Colon (tissue), 2 donors: ENCODE measurements around the gene MRPL21.
"Not testable (repeated sequence)": the region's sequence is repeated elsewhere in the genome, so short reads cannot be mapped to it uniquely, and the experiment has no call there.

Experiments
- FAIRE-seq: peaks from 2 replicates; lab custom pipeline; 2012; peaks lifted over from hg19 to GRCh38; lab: Jason Lieb, UNC
- donor health status: control.
- donor health status: control.

MRPL21 gene

DNA sequence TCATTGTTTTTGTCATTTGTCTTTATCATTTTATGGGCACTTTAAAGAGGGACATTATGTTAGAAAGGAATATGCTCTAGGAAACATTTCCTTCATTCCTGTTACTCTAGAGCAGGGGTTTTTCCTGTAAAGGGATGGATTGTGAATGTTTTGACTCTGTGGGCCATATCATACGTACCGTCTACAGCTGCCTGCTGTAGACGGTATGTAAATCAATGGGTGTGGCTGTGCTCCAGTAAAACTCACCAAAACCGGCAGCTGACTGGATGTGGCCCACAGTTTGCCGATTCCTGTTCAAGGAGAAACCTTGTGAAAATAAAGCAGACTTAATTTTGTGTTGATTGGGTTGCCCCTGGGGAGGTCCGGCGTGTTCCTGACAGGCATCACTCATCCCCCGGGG lies 7.3 kb upstream of the MRPL21 start:
- FAIRE-seq, result no peak

DNA sequence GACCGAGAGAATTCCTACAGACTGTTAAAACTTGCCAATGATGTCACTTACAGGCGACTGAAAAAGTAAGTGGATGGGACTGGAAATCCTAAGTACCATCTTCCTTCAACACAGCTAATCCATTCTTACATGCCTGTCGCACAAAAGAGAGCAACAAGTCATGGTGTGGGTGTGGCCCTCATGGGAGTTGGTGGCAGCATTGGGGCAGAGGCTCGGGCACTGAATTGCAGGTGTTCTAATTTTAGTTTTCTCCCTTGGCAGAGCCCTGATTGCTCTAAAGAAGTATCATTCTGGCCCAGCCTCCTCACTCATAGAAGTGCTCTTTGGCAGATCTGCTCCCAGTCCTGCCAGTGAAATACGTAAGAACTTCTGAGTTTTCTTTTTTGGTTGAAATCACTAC lies 4.6 kb upstream of the MRPL21 start:
- no peak for FAIRE-seq

DNA sequence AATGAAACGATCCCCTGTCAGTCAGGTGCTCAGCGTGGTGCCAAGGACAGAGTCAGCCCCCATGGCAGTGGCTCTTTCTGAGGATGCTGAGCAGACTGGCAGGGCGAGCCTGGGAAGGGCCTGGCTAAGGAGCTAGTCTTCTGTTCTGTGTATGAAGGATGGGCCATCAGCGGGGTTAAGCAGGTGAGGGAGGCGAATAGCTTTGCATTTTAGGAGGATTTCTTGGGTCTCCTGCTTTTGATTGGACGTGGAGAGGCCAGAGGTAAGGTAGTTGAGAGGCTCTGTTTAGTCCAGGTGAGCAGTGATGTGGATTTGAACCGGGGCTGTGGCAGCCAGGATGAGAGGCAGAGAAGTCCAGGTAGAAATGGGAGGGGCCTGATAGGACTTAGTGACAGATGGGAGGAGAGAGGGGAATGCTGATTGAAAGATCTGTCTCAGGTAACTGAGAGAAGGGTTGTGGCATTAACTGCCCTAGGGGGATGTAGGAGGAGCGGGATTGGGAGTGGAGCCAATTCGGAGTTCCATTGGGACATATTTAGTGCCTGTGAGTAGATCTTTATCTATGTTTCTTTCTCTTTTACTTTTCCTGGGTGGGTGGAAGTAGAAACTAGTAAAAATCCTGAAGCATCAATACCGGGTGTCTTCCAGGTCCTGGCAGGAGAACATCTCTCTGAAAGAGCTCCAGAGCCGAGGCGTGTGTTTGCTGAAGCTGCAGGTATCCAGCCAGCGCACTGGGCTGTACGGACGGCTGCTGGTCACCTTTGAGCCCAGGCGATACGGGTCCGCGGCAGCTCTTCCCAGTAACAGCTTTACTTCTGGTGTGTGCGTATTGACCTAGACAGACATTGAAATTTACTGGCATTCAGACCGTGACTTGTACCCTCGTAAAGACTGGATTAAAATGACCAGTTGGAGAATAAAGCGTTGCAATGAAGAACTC lies 2.1 kb upstream of the MRPL21 start:
- no peak for FAIRE-seq

DNA sequence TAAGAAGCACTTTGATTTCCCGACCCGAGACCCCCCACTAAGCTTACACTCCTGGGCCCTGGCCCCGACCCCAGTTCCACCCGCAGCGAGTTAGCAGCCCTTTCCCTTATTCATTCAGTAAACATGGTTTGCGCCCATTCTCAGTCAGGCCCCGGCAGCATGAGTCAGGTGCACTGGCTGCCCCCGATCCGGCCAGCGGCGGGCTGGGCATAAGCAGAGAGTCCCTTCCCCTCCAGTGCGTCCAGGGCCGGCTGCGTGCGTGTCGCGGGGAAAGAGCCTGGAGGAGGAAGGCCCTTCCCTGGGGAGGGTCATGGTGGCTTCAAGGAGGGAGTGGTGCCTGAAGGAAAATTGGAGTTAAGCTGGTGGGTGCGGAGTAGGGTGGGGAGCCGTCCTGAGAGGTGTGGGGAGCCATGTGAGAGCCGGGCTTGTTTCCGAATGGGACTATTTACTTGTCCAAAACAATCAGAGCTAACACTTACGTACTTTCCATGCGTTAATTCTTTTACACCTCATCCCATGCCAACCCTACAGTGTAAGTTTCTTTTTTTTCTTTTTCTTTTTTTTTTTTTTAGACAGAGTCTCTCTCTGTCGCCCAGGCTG lies 716 bp upstream of the MRPL21 start:
- FAIRE-seq, result no peak

DNA sequence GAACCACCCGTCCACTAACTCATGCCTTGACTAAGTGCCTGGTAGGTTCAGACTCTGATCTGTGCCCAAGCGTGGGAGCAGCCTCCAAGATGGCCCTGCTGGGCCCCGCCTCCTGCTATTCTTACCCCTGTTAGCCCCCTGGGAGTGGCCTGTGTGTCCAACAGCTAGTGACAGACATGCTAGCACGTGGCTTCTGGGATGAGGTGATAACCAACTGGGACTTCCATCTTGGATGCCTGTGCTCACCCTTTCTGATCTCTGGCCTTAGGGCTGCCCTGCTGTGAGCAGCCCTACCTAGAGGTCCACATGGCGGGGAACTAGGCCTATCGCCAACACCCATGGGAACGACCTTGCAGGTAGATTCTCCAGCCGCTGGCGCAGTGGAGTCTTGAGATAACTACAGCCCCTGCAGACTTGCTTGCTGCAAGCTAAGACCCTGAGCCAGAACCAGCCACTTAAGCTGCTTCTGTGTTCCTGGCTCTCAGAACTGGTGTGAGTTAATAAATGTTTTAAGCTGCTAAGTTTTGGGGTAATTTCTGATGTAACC lies 2.7 kb downstream of the MRPL21 start:
- FAIRE-seq, result no peak

DNA sequence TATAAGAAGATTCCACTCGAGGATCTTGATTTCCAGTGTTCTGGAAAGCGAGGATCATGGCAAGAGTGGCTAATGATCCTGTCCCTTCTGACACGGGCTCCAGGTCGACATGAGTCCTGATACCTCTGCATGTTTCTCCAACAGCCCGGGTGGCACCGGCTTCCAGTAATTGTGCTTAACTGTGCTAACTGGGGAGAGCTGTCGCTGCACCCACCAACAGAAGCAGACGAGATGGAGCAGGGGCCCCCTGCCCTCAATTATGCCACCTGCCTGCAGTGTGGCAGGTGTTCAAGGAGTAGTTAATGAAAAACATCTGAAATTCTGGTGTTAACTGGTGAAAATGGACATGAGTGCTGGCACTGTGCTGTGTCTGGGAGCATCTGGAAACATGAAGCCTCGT lies 6.2 kb downstream of the MRPL21 start:
- no peak for FAIRE-seq

DNA sequence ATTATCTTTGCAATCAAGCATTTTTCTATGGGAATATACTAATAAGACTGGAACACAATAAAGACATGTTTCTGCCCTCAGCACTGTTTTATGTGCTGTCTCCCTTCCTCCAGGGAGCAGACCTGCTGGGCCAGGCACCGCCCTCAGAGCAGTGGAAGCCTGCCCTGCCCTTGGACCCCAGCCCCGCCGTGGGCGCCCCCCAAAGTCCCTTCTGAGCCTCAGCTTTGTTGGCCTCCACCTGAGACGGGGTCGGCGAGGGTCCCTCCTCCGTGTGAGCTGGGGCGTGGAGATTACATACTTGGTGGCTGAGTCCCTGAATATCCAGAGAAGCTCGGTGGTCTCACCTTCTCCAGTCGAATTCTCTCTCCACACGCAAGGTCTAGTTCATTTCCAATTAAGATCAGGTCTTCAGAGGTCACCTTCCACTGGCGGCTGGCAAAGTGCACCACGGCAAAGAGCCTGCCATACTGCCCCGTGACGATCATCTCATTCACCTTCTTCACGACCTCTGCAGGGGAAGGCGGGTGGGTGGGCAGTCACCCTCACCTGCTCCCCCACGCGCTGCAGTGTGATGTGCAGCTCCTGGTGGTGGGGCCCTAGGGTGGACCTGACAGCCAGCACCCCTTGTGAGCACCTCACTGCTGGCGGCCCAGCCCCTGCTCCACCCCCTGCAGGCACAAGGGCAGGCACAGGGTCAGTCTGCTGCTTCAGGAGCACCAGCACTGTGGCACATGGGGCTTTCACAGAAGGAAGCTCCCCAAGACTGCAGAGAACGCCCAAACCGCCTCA lies 7.3 kb downstream of the MRPL21 start:
- no peak for FAIRE-seq

DNA sequence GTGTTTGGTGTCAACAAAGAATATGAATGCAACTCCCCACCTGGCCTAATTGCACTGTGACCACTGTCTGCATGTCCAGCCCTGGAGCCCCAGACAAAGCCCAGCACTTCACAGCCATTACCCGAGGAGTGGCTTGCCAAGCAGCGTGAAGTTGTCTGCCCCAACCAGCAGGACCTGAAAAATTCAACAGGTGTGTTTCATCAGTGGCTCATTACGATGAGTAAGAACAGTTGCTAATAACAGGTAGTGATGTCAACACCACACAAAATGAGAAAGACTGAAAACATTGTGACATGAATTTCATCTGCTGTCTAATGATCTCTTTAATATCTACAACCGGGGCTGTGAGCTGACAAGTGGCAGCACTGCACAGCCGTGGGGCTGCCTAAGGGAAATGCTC lies 10.3 kb downstream of the MRPL21 start:
- FAIRE-seq, result no peak

DNA sequence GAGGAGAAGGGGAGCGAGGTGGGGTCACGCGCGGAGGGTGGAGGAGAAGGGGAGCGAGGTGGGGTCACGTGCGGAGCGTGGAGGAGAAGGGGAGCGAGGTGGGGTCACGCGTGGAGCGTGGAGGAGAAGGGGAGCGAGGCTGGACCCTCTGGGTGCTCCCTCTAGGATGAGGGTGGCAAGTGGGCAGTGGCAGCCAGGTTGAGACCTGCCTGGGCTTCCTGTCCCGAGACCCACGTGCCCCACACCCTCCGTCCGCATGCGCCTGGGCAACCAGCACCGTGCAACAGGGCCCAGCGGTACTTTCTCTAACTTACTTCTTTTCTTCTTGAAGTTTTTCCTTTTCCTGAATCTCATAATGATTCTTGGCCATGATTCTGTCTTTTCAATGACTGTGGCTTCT lies 11.1 kb downstream of the MRPL21 start:
- FAIRE-seq, result no peak

DNA sequence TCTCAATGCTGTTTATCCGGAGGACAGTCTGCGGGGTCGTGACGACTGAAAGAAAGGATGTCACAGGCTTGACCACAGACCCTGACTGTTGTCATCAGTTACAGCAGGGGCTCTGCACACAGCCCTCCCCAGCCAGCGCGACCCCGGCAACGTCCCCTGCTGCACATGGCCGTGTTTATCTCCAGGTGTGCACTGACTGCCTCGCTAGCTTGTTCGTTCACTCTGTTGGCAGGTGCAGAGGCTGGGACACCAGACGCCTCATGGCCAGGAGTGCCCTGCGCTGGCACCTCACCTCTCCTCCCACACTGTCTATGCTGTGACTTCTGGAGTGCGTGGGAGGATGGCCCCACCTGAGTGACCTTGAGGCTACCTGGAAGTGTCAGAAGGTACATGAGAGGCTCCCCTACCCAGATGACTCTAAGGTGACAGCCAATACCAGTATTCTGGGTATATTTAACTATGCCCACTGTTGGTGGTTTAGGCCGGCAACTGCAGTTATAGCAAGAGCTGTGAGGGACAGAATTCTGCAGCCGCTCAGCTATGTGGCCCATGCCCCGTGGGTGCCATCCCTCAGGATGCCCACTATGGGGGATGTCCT lies 12.2 kb downstream of the MRPL21 start:
- no peak for FAIRE-seq

DNA sequence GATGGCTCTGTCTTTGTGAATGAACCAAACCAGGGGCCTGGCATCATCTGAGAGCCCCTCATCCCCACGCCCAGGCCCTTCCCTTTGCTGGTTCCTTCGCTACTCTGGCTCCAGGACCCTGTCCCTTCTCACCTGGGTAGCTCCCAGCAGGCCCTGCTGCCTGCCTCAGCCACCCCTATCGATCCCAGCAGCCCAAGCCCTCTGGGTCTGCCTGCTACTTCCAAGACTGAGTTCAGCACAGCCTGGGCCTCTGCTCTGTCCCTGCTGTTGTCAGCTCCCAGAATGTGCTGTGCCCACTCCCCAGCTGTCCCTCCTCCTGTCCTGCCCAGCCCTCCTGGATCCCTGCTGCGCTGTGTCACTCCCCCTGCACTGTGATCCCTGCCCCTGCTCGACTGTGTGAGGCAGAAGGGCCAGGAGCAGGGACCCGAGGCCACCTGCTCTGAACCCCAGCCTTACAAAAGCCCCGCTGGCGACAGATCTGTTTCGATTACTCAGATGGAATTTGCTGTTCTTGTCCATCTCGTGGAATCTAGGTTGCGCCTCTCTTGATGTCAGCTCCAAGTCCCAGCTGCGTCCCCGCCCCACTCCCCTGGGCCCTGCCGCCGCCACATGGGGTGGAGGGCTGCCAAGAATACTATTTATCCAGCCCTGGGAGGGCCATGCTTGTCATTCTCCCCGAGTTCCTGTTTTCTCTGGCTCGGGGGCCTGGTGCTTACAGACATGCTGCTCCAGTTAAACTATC lies 13.0 kb downstream of the MRPL21 start:
- FAIRE-seq, result no peak

DNA sequence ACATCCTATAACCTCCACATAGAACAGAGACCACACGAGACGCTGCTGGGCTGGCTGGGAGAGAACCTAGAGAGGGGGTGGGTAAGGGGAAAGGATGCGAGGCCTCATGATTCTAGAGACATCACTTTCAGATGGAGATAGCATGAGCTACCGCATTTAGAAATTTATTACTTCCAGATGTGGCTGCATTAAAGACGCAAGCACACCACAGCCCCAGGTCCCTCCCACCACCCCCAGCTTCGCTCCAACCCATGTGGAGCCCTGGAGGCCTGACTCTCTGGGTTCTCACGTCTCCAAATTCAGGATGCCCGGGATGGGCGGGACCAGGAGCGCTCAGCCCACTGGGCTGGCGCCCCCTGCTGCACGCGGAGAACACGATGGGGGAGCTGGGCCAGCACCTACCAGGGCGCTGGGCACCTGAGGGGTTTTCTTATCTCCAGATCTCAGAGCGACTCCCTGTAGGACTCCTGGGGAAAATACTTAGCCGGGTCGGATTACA lies 13.6 kb downstream of the MRPL21 start:
- no peak for FAIRE-seq

DNA sequence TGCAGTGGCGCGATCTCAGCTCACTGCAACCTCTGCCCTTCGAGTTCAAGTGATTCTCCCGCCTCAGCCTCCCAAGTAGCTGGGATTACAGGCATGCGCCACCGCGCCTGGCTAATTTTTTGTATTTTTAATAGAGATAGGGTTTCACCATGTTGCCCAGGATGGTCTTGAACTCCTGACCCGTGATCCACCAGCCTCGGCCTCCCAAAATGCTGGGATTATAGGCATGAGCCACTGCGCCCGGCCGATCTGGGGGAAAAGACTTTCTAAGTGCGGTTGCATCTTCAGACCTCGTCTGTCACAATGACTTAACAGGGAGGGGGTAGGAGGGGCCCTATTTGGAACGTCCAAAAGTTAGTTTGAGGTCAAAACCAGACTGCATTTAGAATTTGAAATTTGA lies 18.8 kb downstream of the MRPL21 start:
- not testable (repeated sequence) for FAIRE-seq

DNA sequence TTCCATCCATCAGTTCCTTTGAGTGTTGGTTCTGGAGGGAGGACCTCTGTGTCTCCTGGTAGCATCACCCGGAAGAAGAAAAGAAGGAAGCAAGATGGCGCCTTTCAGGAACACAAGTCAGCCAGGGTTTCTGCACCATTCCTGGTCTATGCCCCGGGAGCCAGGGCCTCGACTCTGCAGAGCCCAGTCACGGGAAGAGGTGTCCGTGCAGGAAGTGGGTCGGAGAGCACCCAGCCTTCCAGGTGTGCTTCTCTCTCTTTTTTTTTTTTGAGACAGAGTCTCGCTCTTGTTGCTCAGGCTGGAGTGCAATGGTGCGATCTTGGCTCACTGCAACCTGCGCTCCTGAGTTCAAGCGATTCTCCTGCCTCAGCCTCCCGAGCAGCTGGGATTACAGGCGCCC lies 21.2 kb downstream of the MRPL21 start:
- no peak for FAIRE-seq

DNA sequence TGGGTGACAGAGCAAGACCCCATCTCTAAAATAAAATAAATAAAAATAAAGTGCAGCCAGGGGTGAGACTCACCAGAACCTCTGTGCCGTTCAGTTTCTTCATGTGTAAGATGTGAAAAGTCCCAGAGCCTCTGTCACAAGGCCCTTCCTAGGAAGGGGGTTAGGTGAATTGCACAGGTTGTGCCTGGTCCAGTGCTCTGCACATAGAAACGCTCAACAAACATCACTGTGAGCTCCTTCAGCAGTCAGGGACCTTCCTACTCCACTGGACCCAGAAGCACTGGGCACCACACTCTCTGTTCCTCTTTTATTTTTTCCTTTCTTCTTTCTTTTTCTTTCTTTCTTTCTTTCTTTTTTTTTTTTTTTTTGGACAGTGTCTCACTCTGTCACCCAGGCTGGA lies 22.3 kb downstream of the MRPL21 start:
- FAIRE-seq, result no peak

DNA sequence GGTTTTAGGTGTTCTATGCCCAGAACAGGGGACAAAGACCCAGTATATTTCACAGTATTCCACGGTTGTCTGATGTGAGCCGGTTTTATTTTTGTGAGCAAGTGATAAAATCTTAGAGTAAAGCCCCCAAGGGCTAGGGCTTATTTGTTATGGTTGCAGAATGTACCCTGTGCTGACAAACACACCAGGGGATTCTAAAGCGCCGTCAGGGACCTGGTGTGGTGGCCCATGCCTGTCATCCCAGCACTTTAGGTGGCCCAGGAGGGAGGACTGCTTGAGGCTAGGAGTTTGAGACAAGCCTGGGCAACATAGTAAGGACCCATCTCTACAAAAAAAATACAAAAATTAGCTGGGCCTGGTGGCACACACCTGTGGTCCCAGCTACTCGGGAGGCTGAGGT lies 22.8 kb downstream of the MRPL21 start:
- no peak for FAIRE-seq

DNA sequence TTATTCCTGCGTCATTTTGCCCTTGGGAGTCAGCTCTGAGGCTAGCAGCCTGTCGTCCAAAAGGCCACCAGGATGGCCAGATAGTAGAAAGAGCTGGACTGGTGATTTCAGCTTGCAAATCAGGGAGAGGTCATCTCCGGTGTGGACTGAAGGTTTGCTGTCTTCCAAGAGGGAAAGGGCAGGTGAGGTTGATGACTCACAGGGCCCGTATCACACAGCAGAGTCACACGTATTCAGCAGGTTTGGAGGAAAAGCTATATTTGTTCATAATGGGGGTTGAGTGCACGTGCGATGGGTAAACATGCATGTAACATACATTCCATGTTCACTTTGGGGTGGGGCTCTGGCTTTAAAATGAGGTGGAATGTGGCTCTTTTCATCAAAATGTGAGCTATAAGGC lies 25.6 kb downstream of the MRPL21 start:
- FAIRE-seq, result no peak

DNA sequence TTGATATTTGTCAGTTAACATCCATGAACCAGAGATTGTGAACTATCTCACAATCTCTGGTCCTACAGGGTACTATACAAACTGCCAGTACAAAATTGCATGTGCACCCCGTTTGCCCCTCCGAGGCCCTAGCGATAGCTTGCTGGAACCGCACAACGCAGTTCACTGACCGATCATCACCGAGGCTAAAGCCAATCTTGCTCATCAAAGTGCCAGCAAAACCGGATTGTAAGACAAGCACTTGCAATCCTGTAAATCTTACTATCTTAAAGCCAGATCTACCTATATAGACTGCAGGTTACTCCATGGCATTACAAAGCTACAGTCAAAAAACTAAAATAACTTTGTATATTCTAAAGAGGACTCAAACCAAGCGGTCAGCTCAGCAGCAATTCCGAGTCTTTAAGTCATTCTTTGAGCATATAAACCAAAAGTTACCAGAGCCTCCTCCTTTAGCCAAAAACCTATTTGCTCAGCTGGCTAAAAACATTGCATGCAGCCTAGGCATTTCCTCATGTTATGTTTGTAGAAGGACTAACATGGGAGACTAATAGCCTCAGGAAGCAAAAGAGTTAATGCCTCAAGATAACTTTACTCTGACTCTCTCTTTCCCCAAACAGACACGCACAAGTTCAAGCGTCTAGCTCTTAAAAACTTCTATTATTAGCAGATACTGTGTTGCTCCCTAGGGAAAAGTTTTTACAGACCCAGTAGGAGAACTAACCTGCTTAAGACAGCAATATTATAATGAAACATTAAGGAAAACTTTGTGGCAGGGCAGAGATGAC lies 31.2 kb downstream of the MRPL21 start:
- FAIRE-seq, result no peak

DNA sequence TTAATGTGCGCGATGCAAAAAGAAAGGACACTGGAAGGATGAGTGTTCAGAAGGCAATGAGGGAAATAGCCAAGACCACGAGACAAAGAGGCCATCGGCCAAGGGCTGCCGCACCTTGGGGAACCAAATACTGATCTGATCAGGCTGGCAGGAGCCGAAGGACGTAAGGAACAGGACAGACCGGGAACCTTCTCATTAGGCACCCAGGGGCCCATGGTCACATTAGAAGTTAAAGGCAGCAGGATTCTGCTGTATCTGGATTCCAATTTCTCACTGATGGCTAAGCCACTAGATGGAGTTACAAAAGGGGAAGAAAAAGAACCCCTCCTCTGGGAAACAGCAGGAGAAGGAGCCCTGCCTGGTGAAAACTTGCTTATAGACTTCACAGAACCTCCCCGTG lies 33.2 kb downstream of the MRPL21 start:
- FAIRE-seq, result no peak

DNA sequence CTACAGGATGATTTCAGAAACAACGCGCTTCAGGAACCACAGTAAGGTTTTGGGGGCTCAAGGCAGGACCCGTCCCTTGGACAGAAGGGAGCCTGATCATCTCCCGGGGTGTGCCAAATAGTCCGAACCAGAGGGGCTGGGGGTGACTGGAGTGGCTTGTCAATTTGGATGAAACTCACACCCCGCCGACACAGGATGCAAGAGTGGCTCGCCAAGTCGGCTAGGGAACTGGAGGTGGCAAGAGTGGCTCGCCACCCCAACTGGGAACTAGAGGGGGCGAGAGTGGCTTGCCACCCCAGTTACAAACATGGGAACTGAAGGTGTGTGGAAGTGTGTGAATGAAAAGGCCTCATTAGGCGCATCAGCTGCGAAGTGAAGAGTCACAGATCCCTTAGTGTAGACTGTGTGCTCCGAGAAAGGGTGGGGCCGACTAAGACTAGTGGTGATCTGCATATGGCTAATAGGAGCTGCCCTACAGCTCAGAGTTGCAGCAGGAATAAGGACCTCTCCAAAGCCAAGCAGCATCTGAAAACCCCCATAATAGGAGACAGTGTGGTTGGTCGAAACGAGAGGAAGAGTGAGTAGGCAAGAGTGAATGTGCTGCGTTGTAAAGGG lies 35.3 kb downstream of the MRPL21 start:
- FAIRE-seq, result no peak
